Limb (tissue), 2 donors: ENCODE data around the gene DACT2.
"Not testable (repeated sequence)": the region's sequence is repeated elsewhere in the genome, so short reads cannot be mapped to it uniquely, and the experiment has no call there.

Experiments used
- DNase-seq, 2 donors: peaks; one replicate each; pipeline ENCODE4 v3.0.0-alpha.2; 2016; ENCODE audit errors: extremely low spot score in 2 of 2

The DACT2 gene

GRCh38 chr6:168319279-168320111 is at the start of gene DACT2:
Gene DACT2 (minus strand): TSS chr6:168319777. CDS start chr6:168319633, 144 bp downstream.
- peak in 1 of 2 donors; percentile 64 for DNase-seq

GRCh38 chr6:168368936-168369335 is 49.4 kb upstream of the DACT2 start:
- no peak for DNase-seq

GRCh38 chr6:168368066-168368820 is 48.7 kb upstream of the DACT2 start:
- DNase-seq: no peak

GRCh38 chr6:168367285-168367751 is 47.7 kb upstream of the DACT2 start:
- no peak for DNase-seq

- no peak for DNase-seq
Measured at GRCh38 chr6:168366473-168366872, 46.9 kb upstream of the DACT2 start.

- DNase-seq: no peak
Measured at GRCh38 chr6:168365422-168366165, 46.0 kb upstream of the DACT2 start.

- no peak for DNase-seq
Measured at GRCh38 chr6:168364793-168365421, 45.3 kb upstream of the DACT2 start.

- peak in 1 of 2 donors; percentile 29 for DNase-seq
Measured at GRCh38 chr6:168363811-168364792, 44.5 kb upstream of the DACT2 start.

GRCh38 chr6:168363302-168363701 is 43.7 kb upstream of the DACT2 start:
- peak in 1 of 2 donors; percentile 18 for DNase-seq

GRCh38 chr6:168362276-168362990 is 42.9 kb upstream of the DACT2 start:
- DNase-seq: no peak

- DNase-seq: peak in 1 of 2 donors; percentile 15
Measured at GRCh38 chr6:168361766-168362165, 42.2 kb upstream of the DACT2 start.

- DNase-seq: no peak
Measured at GRCh38 chr6:168359794-168360193, 40.2 kb upstream of the DACT2 start.

- DNase-seq: no peak
Measured at GRCh38 chr6:168358842-168359420, 39.4 kb upstream of the DACT2 start.

- not testable (repeated sequence) for DNase-seq
Measured at GRCh38 chr6:168356872-168357271, 37.3 kb upstream of the DACT2 start.

- DNase-seq: peak; percentile 59 to 76
Measured at GRCh38 chr6:168355716-168356522, 36.3 kb upstream of the DACT2 start.

GRCh38 chr6:168354338-168354737 is 34.8 kb upstream of the DACT2 start:
- DNase-seq: no peak

- DNase-seq: no peak
Measured at GRCh38 chr6:168353041-168353440, 33.5 kb upstream of the DACT2 start.

- DNase-seq: no peak
Measured at GRCh38 chr6:168352096-168352495, 32.5 kb upstream of the DACT2 start.
